ENCODE data around the gene SIL1. TPM values are rescaled to one million over a fixed set of nuclear protein-coding genes. Genes with fewer than 3 reads are reported as not detected.

The SIL1 gene
- total and polyA plus RNA-seq, 2 donors from 2014 or later = 48.6 to 91.7 TPM

DNA sequence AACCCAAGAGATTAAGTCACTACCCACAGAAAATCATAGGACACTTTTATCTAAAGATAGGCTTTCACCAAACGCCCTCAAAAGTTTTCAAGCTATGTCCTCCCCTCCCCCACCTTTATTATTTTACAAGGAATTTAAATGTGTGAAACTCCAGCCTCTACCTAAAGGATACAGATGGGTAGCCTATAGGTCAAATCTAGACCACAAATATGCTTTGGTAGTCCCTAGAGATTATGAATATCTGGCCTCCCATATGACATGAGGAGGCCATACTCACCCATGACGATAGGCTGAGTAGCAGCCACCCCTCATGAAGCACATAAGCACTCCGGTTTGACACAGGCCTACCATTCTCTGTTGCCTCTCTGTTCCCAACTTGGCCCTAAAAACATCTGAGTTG is 11.9 kb downstream of the SIL1 start:
- FAIRE-seq (no peak), DNase-seq (no peak)
- Histone ChIP-seq H3K9ac (ENCODE audit: low read length in 3 of 3) (no peak overlapping the region), H3K27ac (ENCODE audit: low read depth in 2 of 2, low read length in 2 of 2) (no peak overlapping the region), H3K4me1 (ENCODE audit: control insufficient read depth in 2 of 3, insufficient read depth in 2 of 3, low read depth in 1 of 3, low read length in 3 of 3) (peaks cover 5 to 7% (median 6%) of the 10 kb centered on the region in 3 donors), H3K27me3 (ENCODE audit: control insufficient read depth, insufficient read depth, low read length) (no peaks in the 10 kb centered on the region), H3K9me3 (ENCODE audit: control insufficient read depth in 2 of 3, insufficient read depth in 1 of 3, low read length in 3 of 3) (no peaks in the 10 kb centered on the region), H3K4me3 (ENCODE audit: low read length in 3 of 3) (no peak overlapping the region), H3K36me3 (ENCODE audit: control insufficient read depth in 2 of 3, insufficient read depth in 3 of 3, low read length in 3 of 3) (no peaks in the 10 kb centered on the region)
- no peak for TF ChIP-seq CTCF (IDR thresholded peaks at IDR 0.05; ENCODE audit: borderline replicate concordance, extremely low read depth, insufficient read depth)
- intact Hi-C loops (cut with DNase I) = no loop called here

GRCh38 chr5:139185589-139185988 is 12.6 kb downstream of the SIL1 start:
- FAIRE-seq (no peak), DNase-seq (no peak)
- H3K4me3 ChIP-seq (ENCODE audit: low read length in 3 of 3) = no peak overlapping the region
- no peaks in the 10 kb centered on the region for H3K27me3 ChIP-seq (ENCODE audit: control insufficient read depth, insufficient read depth, low read length)
- TF ChIP-seq CTCF (IDR thresholded peaks at IDR 0.05; ENCODE audit: borderline replicate concordance, extremely low read depth, insufficient read depth) = no peak
- no peaks in the 10 kb centered on the region for H3K36me3 ChIP-seq (ENCODE audit: control insufficient read depth in 2 of 3, insufficient read depth in 3 of 3, low read length in 3 of 3)
- no peaks in the 10 kb centered on the region for H3K9me3 ChIP-seq (ENCODE audit: control insufficient read depth in 2 of 3, insufficient read depth in 1 of 3, low read length in 3 of 3)
- no peak overlapping the region for H3K27ac ChIP-seq (ENCODE audit: low read depth in 2 of 2, low read length in 2 of 2)
- H3K9ac ChIP-seq (ENCODE audit: low read length in 3 of 3) = no peak overlapping the region
- H3K4me1 ChIP-seq (ENCODE audit: control insufficient read depth in 2 of 3, insufficient read depth in 2 of 3, low read depth in 1 of 3, low read length in 3 of 3) = peaks cover 6 to 13% (median 7%) of the 10 kb centered on the region in 3 donors
- intact Hi-C loops (cut with DNase I) = no loop called here

DNA sequence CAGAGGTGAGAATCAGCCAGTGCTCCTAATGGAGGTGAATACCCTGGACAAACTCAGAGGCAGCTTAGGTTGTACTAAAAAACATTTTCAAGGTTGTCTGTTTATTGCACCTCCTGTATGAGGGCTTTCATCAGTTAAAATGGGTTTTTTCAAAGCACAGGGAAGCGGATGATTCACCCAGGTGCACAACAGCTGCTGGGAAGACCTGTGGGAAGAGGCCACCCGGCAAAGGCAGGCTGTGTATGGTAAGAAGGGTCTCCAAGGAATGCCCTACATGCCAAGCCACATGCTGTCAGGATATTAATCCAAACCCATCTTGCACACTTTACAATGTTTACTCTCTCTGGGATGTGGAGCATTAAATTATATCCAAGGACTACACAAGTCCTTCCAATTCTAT is 14.7 kb downstream of the SIL1 start:
- H3K27ac ChIP-seq (ENCODE audit: low read depth in 2 of 2, low read length in 2 of 2) = no peak overlapping the region
- TF ChIP-seq CTCF (IDR thresholded peaks at IDR 0.05; ENCODE audit: borderline replicate concordance, extremely low read depth, insufficient read depth) = no peak
- H3K9ac ChIP-seq (ENCODE audit: low read length in 3 of 3) = no peak overlapping the region
- H3K4me1 ChIP-seq (ENCODE audit: control insufficient read depth in 2 of 3, insufficient read depth in 2 of 3, low read depth in 1 of 3, low read length in 3 of 3) = peaks cover 9 to 19% (median 17%) of the 10 kb centered on the region in 3 donors
- no peak overlapping the region for H3K4me3 ChIP-seq (ENCODE audit: low read length in 3 of 3)
- intact Hi-C loops (cut with DNase I) = no loop called here
- H3K27me3 ChIP-seq (ENCODE audit: control insufficient read depth, insufficient read depth, low read length) = no peaks in the 10 kb centered on the region
- DNase-seq = no peak
- no peak for FAIRE-seq
- no peaks in the 10 kb centered on the region for H3K36me3 ChIP-seq (ENCODE audit: control insufficient read depth in 2 of 3, insufficient read depth in 3 of 3, low read length in 3 of 3)
- H3K9me3 ChIP-seq (ENCODE audit: control insufficient read depth in 2 of 3, insufficient read depth in 1 of 3, low read length in 3 of 3) = no peaks in the 10 kb centered on the region
